NT2/D1 (cell line): ENCODE measurements around the gene MORN1.

Source experiments
- DNase-seq: peaks from one replicate; pipeline ENCODE4 v3.0.0-alpha.2; 2011; ENCODE audit warnings: low read depth, low spot score
- H3K27me3 ChIP-seq: 2 replicates; pipeline ENCODE4 v1.6.0; 2011; ENCODE audit warnings: mild to moderate bottlenecking; ENCODE audit not compliant: insufficient read length, insufficient read depth
- H3K36me3 ChIP-seq: 2 replicates; pipeline ENCODE4 v1.6.1; 2011; ENCODE audit warnings: mild to moderate bottlenecking, low read length, mixed read lengths; ENCODE audit not compliant: insufficient read depth, insufficient read length
- H3K4me1 ChIP-seq: 2 replicates; pipeline ENCODE4 v1.5.1; 2011; ENCODE audit not compliant: insufficient read depth, insufficient read length
- H3K4me3 ChIP-seq: 2 replicates; pipeline ENCODE4 v1.5.1; 2011; ENCODE audit warnings: low read depth; ENCODE audit not compliant: insufficient read length
- H3K9ac ChIP-seq: 2 replicates; pipeline ENCODE4 v1.6.0; 2011; ENCODE audit warnings: low read depth; ENCODE audit not compliant: insufficient read length
- H3K9me3 ChIP-seq: 2 replicates; pipeline ENCODE4 v1.5.1; 2011; ENCODE audit warnings: mild to moderate bottlenecking, low read length; ENCODE audit not compliant: insufficient read depth
- SUZ12 ChIP-seq: IDR thresholded peaks from 2 replicates; pipeline ENCODE4 v1.6.1; 2011; ENCODE audit not compliant: insufficient read length, insufficient read depth; ENCODE audit errors: extremely low read depth
- YY1 ChIP-seq: IDR thresholded peaks from 2 replicates; pipeline ENCODE4 v1.6.1; 2011; ENCODE audit not compliant: insufficient read length, insufficient read depth
- ZNF274 ChIP-seq: IDR thresholded peaks from 2 replicates; pipeline ENCODE4 v1.6.1; 2011; ENCODE audit warnings: mild to moderate bottlenecking, low read depth, low read length

Gene MORN1

DNA sequence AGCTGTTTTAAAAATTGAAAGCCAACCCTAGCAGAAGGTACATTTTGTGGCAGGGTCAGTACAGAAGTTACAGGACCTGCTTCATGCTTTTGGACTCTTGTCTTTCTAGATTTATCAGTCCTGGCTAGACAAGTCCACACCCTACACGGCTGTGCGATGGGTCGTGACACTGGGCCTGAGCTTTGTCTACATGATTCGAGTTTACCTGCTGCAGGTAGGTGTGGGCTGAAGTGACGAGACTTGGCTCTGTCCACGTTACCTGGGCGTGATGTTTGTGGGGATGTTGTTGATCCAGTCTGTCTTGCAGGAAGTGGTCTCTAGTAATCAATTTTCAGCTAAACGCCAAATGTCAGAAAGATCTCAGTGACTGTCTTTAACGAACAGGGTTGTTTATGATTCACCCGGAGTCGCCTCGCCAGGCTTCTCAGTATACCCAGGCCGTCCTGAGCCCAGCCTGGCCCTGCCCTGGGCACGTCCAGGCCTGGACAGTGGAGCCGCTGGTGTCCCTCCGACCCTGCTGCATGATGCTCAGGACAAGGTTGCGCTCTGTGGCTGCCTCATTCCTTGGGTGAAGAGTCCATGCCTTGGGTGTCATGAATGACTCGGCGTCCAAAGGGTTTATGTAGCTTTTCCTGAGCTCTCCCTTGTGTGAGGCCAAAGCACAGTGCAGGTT lies 5.8 kb upstream of the MORN1 start:
- no peak overlapping the region for H3K9ac ChIP-seq
- no peaks in the 10 kb centered on the region for H3K27me3 ChIP-seq
- peaks cover 89% of the 10 kb centered on the region for H3K36me3 ChIP-seq
- no peaks in the 10 kb centered on the region for H3K9me3 ChIP-seq
- DNase-seq = no peak
- no peak for TF ChIP-seq YY1
- TF ChIP-seq SUZ12 = no peak
- TF ChIP-seq ZNF274 = no peak
- no peak overlapping the region for H3K4me3 ChIP-seq
- no peaks in the 10 kb centered on the region for H3K4me1 ChIP-seq

GRCh38 chr1:2396476-2396875 lies 5.1 kb upstream of the MORN1 start:
- Histone ChIP-seq H3K4me3 (no peak overlapping the region), H3K9ac (no peak overlapping the region), H3K9me3 (no peaks in the 10 kb centered on the region), H3K27me3 (no peaks in the 10 kb centered on the region), H3K4me1 (no peaks in the 10 kb centered on the region), H3K36me3 (peaks cover 82% of the 10 kb centered on the region)
- DNase-seq = no peak
- TF ChIP-seq YY1 (no peak), ZNF274 (no peak), SUZ12 (no peak)

DNA sequence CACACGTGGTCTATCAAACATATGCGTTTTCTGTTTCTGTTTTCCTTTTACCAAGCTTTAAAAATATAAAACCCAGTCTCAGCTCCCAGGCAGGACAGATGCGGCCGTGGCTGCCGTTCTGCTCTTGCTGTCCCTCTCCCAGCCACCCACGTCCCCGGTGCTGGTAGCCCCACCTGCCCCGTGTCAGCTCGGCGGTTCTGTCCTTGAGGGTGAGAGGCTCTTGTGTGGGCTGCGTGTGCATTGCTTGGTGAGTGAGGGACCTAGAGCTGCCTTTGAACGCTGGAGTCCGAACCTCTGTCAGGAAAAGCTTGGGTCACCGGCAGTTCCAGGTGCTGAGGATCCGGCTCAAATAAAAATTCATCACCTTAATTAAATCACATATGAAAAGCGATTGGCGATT lies 4.7 kb upstream of the MORN1 start:
- no peak for DNase-seq
- TF ChIP-seq SUZ12 (no peak), ZNF274 (no peak), YY1 (no peak)
- Histone ChIP-seq H3K4me1 (no peaks in the 10 kb centered on the region), H3K9ac (no peak overlapping the region), H3K9me3 (no peaks in the 10 kb centered on the region), H3K27me3 (no peaks in the 10 kb centered on the region), H3K36me3 (peaks cover 80% of the 10 kb centered on the region), H3K4me3 (no peak overlapping the region)

DNA sequence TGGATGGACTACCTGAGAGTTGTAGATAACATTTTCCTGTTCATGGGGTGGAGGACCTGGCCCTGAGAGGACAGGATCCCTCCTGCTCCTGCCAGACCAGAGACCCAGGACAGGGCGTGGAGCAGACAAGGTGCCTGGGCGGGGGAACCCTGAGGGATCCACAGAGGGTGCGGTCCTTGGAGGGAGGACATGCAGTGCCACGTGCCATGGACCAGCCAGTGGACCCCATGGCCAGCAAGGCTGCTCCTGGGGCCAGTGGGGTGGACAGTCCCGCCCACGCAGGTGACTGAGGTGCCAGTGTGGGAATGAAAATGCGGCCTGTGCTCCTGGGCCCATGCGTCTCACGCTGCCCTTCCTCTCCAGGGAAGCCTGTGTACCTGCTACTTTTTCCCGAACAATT lies 3.9 kb upstream of the MORN1 start:
- Histone ChIP-seq H3K9ac (no peak overlapping the region), H3K27me3 (no peaks in the 10 kb centered on the region), H3K4me3 (no peak overlapping the region), H3K36me3 (peaks cover 73% of the 10 kb centered on the region), H3K4me1 (peaks cover 1% of the 10 kb centered on the region), H3K9me3 (no peaks in the 10 kb centered on the region)
- no peak for TF ChIP-seq SUZ12
- no peak for TF ChIP-seq ZNF274
- TF ChIP-seq YY1 = no peak
- no peak for DNase-seq

- Histone ChIP-seq H3K27me3 (no peaks in the 10 kb centered on the region), H3K9me3 (no peaks in the 10 kb centered on the region), H3K4me3 (no peak overlapping the region), H3K4me1 (peaks cover 4% of the 10 kb centered on the region), H3K9ac (no peak overlapping the region), H3K36me3 (peaks cover 74% of the 10 kb centered on the region)
- TF ChIP-seq ZNF274 (no peak), SUZ12 (no peak), YY1 (no peak)
- no peak for DNase-seq
Observed at GRCh38 chr1:2394761-2395160, 3.4 kb upstream of the MORN1 start.

DNA sequence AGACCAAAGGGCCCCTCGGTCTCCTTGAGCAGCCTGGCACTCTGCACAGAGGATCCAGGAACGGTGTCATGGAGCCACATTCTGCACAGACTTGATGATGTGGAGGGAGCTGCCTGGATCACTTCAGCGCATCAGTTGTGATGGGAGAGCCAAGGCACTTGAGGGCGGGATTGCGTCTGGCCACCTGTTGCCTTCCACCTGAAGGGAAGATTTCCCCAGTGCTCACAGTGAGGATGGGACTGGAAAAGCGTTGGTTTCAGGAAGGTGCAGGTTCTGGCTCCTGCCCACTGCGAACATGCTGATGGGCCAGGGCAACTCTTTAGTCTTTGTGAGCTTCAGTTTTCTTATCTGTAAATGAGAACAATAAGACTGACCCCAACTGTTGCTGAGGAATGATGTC lies 2.9 kb upstream of the MORN1 start:
- Histone ChIP-seq H3K36me3 (peaks cover 74% of the 10 kb centered on the region), H3K9ac (no peak overlapping the region), H3K9me3 (no peaks in the 10 kb centered on the region), H3K4me3 (no peak overlapping the region), H3K4me1 (peaks cover 4% of the 10 kb centered on the region), H3K27me3 (no peaks in the 10 kb centered on the region)
- TF ChIP-seq SUZ12 = no peak
- TF ChIP-seq YY1 = no peak
- no peak for TF ChIP-seq ZNF274
- no peak for DNase-seq

DNA sequence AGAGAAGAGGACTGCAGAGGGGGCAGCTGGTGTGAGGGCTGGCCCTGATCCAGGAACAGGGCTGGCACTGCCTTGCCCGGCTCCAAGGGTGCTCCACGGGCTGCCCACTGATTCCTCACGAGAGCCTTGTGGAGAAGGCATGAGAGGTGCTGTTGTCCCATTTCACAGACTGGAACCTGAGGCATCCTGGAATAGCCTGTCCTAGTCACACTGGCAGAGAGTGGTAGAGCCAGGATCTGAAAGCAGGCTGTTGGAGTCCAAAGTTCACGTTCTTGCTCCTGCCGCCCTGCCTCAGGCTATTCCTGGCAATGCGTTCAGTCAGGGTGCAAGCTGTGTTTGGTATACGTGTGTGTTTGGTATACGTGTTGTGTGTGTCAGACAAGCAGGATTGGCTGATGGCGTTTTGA lies 2.1 kb upstream of the MORN1 start:
- H3K4me1 ChIP-seq = peaks cover 4% of the 10 kb centered on the region
- DNase-seq = no peak
- H3K9me3 ChIP-seq = no peaks in the 10 kb centered on the region
- peak overlapping the region; percentile 85 for H3K9ac ChIP-seq
- H3K4me3 ChIP-seq = no peak overlapping the region
- peaks cover 72% of the 10 kb centered on the region for H3K36me3 ChIP-seq
- no peaks in the 10 kb centered on the region for H3K27me3 ChIP-seq
- TF ChIP-seq YY1 = no peak
- TF ChIP-seq SUZ12 = no peak
- TF ChIP-seq ZNF274 = no peak

GRCh38 chr1:2392686-2393085 lies 1.3 kb upstream of the MORN1 start:
- Histone ChIP-seq H3K4me3 (peak overlapping the region; percentile 92), H3K9ac (peak overlapping the region; percentile 85), H3K27me3 (no peaks in the 10 kb centered on the region), H3K36me3 (peaks cover 74% of the 10 kb centered on the region), H3K9me3 (no peaks in the 10 kb centered on the region), H3K4me1 (peaks cover 4% of the 10 kb centered on the region)
- TF ChIP-seq YY1 (no peak), ZNF274 (no peak), SUZ12 (no peak)
- no peak for DNase-seq
